SK-N-SH (cell line): ENCODE measurements around the gene ROS1.

Experiments
- EP300 ChIP-seq, 2 experiments: IDR thresholded peaks; 2 replicates each; pipeline versions ENCODE4 v1.4.0 to v1.6.1; 2012; ENCODE audit warnings: borderline replicate concordance in 1 of 2, low read depth in 1 of 2, low read length in 1 of 2
- RAD21 ChIP-seq: IDR thresholded peaks from 2 replicates; pipeline ENCODE4 v1.6.1; 2012; ENCODE audit warnings: mild to moderate bottlenecking, low read length
- REST ChIP-seq: IDR thresholded peaks from 2 replicates; pipeline ENCODE4 v1.6.1; 2012; ENCODE audit warnings: mild to moderate bottlenecking, low read depth, low read length, moderate library complexity
- TCF12 ChIP-seq: IDR thresholded peaks from 2 replicates; pipeline ENCODE4 v1.4.0; 2012
- USF2 ChIP-seq: fragments of 150-350 bp; IDR thresholded peaks from 2 replicates; pipeline ENCODE4 v1.6.1; 2017; ENCODE audit warnings: antibody characterized with exemption, low read length, low read depth, borderline replicate concordance
- YY1 ChIP-seq: IDR thresholded peaks from 2 replicates; pipeline ENCODE4 v1.4.0; 2012; ENCODE audit warnings: low read depth, mild to moderate bottlenecking
- TF ChIP-seq, protein P1 (sequence below): IDR thresholded peaks from 2 replicates; pipeline ENCODE4 v1.4.0; 2012; ENCODE audit warnings: low read depth, borderline replicate concordance
- TF ChIP-seq, protein P2 (sequence below): fragments of 200-600 bp; sonication (generic); IDR thresholded peaks from 2 replicates; pipeline ENCODE4 v1.6.1; 2017; ENCODE audit warnings: antibody characterized with exemption, mild to moderate bottlenecking, moderate library complexity

GRCh38 chr6:117423754-117424153, 2.0 kb downstream of the ROS1 start:
- no peak for TF ChIP-seq RAD21
- no peak for TF ChIP-seq USF2
- TF ChIP-seq, protein P1, sequence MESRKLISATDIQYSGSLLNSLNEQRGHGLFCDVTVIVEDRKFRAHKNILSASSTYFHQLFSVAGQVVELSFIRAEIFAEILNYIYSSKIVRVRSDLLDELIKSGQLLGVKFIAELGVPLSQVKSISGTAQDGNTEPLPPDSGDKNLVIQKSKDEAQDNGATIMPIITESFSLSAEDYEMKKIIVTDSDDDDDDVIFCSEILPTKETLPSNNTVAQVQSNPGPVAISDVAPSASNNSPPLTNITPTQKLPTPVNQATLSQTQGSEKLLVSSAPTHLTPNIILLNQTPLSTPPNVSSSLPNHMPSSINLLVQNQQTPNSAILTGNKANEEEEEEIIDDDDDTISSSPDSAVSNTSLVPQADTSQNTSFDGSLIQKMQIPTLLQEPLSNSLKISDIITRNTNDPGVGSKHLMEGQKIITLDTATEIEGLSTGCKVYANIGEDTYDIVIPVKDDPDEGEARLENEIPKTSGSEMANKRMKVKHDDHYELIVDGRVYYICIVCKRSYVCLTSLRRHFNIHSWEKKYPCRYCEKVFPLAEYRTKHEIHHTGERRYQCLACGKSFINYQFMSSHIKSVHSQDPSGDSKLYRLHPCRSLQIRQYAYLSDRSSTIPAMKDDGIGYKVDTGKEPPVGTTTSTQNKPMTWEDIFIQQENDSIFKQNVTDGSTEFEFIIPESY = no peak
- no peak for TF ChIP-seq TCF12
- TF ChIP-seq, protein P2, sequence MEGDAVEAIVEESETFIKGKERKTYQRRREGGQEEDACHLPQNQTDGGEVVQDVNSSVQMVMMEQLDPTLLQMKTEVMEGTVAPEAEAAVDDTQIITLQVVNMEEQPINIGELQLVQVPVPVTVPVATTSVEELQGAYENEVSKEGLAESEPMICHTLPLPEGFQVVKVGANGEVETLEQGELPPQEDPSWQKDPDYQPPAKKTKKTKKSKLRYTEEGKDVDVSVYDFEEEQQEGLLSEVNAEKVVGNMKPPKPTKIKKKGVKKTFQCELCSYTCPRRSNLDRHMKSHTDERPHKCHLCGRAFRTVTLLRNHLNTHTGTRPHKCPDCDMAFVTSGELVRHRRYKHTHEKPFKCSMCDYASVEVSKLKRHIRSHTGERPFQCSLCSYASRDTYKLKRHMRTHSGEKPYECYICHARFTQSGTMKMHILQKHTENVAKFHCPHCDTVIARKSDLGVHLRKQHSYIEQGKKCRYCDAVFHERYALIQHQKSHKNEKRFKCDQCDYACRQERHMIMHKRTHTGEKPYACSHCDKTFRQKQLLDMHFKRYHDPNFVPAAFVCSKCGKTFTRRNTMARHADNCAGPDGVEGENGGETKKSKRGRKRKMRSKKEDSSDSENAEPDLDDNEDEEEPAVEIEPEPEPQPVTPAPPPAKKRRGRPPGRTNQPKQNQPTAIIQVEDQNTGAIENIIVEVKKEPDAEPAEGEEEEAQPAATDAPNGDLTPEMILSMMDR = no peak
- TF ChIP-seq EP300 (IDR thresholded peaks at IDR 0.05; ENCODE audit: borderline replicate concordance in 1 of 2, low read depth in 1 of 2, low read length in 1 of 2) = no peak
- no peak for TF ChIP-seq YY1
- TF ChIP-seq REST = no peak
